HG03575 (cell line): Measurements from ENCODE around the gene RABL6.
"Not testable (repeated sequence)": the region's sequence is repeated elsewhere in the genome, so short reads cannot be mapped to it uniquely, and the experiment has no call there.

Experiments
- ATAC-seq: cut with Tn5 transposase; IDR thresholded peaks from one replicate; pipeline ENCODE4 v1.9.1; 2021; ENCODE audit not compliant: unreplicated experiment, insufficient number of reproducible peaks, low FRiP score; ENCODE audit errors: extremely low read depth

Gene RABL6

DNA sequence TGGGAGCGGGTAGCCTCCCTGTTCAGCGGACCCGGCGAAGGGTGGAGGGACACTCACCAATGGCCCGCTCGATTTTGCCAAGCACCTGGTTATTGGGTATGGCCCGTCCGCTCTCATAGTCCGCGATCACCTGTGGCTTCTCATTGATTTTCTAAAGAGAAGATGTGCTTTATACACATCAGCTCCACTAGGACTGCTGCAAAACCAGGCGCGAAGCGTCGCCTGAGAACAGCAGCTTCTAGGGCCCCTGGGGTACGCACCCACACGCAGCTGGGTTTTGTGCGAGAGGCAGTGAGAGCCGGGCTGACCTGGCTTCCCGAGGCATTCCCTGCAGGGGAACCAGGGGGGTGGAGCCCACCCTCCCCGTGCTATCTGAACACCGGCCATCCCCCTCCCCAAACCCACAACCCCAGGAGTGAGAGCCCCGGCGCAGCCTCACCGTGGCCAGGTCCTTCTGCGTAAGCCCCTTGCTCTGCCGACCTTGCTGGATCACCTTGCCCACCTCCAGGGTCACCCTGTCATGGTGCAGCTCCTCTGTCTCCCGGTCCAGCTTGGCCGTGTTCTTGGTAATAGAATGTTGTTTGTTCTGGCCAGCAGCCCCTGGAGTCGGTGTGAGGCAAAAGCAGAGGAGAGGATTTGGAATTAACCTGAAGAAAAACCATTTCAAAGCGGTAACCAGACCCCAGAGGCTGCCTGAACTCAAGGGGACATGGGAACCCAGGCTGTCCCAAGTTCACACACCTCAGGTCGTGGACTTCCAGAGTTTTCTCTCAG, 55.3 kb downstream of the RABL6 start:
- no peak for ATAC-seq

DNA sequence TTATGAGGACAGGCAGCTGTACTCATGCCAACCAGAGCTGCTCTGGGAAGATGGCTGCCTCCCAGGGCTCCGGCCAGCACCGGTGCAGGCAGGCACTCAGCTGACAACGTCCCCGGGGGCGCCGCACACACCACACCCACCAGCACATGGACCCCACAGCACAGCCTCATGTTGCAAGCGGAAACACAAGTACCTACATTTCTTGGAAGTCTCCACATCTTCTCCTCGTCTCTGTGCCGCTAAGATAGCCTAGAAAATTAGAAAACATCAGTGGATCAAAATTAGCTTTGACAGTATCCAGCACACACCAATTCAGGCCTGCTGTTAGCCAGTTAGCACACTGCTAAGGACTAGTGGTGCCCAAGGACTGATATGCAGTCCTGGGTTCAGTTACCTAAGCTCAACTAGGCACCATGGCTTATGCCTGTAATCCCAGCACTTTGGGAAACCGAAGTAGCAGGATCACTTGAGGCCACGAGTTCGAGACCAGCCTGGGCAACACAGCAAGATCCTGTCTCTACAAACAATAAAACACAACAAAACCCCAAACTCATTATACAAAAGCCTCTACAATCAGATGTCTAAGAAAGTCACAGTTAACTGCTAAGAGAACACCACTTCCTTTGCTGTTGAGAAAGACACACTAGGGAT, 56.0 kb downstream of the RABL6 start:
- no peak for ATAC-seq

DNA sequence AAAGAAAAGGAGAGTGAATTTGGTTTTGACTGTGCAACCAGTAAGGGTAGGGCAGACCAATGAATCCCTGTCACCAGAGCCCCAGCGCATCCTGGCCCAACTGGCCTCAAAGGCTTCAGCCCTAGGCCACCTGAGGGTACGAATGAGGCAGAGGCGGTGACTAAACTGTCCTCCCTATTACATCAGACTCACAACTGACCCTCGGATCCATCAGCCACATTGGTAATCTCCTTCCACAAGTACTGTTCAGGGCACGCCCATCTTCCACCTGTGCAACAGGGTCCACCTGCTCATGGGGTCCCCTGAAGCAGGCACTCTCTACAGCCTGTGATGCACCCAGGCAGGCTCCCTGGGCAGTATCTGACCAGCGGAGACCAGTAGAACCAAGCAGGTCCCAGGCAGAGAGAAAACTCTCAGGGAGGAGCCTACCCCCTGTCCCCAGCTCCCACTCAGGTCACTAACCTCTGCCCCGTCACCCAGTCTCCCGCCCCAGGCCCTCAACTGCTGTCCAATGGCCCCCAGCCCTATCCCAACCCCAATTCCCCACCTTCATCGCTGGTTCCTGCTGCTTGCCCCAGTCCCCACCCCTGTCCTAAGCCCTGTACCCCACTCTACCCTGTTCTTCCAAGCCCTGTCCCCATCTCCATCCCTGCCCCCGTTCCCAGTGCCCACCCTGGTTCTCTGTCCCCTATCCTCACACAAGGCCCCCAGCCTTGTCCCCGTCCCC, 57.5 kb downstream of the RABL6 start:
- no peak for ATAC-seq

DNA sequence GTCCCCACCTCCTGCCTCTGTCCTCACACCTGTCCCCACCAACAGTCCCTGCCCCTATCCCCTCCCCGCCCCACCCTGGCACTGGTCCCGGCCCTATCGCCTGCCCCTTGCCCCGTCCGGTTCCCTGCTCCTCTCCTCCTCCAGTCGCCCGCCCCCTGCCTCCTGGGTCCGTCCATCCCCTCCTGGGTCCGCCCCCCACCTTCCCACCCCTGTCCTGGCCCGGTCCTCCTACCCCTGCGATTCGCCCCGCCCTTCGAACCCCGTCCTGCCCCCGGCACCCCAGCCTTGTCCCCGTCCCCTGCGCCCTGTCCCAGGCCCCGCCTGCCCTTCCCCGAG, 58.0 kb downstream of the RABL6 start:
- ATAC-seq: no peak

DNA sequence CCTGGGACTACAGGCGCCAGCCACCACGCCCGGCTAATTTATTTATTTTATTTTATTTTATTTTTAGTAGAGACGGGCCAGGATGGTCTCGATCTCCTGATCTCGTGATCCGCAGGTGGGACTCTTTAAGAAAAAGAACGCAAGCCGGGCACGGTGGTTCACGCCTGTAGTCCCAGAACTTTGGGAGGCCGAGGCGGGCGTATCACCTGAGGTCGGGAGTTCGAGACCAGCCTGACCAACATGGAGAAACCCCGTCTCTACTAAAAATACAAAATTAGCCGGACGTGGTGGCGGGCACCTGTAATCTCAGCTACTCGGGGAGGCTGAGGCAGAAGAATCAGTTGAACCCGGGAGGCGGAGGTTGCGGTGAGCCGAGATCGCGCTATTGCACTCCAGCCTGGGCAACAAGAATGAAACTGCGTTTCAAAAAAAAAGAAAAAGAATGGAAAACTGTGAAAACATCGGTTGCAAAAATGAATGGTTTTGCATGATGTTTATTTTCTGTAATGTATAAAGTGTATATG, 59.2 kb downstream of the RABL6 start:
- ATAC-seq: not testable (repeated sequence)

DNA sequence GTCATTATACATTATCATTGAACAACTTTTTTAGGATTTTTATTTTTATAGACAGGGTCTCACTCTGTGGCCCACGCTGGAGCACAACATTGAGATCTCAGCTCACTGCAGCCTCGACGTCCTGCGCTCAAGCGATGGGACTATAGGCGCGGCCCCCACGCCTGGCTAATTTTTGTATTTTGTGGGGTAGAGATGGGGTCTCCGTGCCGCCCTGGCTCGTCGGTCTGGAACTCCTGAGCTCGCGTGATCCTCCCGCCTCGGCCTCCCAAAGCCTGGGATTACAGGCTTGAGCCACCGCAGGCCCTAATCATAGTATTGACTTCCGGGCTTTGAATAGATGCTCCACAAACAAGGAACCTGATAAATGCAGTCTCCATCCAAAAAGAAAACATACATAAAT, 59.7 kb downstream of the RABL6 start:
- no peak for ATAC-seq

DNA sequence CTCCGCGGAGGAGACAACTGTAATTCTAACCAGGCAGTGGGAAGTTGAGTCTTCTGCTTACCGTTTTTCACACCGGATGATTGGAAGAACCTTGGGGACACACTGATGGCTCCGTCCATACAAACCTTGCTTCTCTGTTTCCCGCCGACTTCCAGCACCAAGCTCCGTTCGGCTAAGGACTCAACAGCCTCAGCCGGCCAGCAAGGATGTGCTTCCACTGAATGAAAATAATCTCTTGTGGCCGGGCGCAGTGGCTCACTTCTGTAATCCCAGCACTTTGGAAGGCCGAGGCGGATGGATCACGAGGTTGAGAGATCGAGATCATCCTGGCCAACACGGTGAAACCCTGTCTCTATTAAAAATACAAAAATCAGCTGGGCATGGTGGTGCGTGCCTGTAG, 60.2 kb downstream of the RABL6 start:
- ATAC-seq: no peak

DNA sequence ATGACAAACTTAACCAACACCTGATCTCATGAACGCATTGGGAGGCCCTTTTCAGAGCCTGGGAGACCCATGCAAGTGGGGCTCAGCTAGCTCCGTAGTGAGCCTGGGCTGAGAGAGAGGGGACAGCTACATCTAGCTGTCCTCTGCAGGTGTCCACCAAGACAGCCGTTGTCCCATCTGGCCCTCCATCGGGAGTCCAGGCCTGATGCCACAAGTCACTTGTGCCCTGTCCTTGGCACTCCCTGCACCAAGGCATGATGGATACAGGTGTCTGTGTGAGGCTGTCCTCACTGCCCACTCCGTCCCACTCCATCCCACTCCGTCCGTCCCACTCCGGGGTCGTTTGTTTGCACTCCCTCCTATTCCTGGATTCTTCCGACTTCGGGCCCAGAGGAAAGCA, 60.9 kb downstream of the RABL6 start:
- no peak for ATAC-seq

DNA sequence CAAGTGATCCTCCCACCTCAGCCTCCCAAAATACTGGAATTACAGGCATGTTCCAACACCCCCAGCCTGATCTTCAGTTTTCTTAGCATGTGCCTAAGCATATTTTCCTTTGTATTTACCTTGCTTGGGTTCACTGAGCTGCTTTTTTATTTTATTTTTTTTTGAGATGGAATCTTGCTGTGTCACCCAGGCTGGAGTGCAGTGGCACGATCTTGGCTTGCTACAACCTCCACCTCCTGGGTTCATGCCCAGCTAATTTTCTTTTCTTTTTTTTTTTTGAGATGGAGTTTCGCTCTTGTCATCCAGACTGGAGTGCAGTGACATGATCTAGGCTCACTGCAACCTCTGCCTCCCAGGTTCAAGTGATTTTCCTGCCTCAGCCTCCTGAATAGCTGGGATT, 61.9 kb downstream of the RABL6 start:
- not testable (repeated sequence) for ATAC-seq

DNA sequence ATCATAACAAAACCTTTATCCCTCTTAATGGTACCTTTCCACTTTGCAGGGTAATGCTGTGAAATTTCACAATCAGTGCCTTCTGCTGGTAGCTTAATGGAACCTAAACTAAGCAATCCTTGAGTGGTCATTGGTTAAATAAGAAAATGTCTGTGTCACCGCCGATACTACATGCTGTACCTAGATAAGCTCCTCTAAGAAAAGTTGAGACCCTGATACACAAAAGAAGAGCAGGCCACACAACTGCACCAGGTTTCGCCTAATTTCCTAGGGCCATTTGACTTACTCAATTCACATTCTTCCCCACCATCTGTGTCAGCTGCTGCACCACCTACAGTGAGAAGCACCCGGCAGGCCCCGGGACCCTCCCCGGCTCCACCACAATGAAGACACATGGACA, 67.4 kb downstream of the RABL6 start:
- ATAC-seq: no peak

DNA sequence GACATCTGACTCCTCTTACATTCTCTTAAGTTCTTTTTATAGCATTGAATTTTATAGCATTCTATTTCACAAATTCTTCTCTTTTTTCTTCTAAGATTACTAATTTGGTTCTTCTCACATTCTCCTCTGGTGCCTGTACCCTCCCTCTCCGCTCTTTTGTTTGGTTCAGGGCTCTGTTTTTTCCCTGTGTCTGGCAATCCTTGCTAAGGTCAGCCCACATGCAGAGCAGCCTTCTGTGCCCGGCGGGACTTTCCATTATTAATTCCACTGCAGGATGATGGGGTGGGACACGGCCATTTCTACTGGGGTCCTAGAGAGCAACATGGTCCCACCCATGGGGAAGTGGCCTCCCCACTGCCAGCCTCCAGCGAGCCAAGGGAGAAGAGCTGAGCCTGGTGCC, 68.7 kb downstream of the RABL6 start:
- ATAC-seq: no peak

DNA sequence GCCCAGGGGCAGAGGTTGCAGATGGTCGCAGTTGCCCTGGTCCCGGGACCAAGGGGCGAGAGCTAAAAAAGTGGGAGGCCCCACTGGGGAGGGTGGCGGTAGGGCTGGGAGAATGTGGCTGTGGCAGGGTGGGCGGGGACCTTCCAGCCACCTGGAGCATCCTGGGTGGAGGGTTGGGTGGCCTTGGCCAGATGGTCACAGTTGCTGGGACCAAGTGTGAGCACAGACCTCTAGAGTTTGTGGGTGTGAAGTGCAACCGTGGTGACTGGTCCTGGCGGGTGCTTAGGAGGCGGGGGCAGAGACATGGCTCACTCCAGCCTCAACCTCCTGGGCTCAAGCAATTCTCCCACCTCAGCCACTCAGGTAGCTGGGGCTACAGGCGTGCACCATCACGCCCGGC, 72.9 kb downstream of the RABL6 start:
- no peak for ATAC-seq

DNA sequence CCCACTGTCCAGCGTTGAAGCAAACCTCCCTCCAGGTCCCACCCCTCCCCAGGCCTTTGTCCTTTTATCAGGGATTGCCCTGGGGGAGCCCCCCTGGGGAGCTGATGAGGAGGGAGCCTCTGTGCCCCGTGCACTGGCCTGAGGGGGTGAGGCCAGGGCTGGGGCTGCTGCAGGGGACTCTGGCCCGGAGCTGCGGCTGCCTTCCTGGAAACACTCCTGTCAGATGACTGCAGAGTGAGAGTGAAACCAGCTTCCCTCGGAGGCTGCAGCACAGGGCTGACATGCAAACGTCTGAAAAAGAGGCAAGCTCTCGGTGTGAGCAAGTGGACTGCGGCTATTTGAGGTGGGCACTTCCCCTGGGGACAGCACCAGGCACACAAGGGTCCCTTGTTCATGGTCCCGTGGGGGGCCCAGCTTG, 74.0 kb downstream of the RABL6 start:
- ATAC-seq: no peak

DNA sequence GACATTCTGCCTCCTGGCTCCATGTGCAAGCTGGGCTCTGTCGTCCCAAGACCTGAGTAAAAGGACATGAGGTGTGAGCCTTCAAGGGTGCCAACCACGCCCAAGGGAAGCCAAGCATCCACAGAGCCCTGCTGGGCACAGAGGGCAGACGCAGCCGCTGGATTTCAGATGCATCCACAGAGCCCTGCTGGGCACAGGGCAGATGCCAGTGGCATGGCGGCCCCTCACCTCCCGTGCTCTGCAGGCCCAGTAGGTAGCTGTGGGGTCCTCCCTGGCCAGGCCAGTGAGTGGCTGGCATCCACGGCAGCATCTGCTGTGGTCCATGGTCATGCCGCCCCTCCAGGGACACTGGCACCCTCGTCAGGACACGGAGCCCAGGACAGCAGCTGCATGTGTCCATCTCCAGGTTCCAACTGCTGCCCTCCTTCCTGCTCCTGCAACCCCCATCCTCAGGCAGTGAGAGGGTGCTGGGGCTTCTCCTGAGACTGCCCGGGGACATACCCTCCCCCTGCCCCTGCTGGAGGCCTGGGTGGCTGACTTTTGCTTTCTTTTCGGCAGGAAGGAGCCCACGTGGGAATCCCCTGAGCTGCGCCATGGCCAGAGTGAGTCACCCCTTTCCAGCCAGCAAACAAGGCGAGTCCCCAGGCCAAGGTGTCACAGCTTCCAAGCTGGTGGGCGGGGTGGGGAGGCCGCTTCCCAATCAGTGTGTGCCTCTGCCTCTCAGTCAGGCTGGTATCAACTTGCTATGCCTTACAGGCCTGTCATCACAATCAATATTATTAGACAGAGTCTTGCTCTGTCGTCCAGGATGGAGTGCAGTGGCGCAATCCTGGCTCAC, 74.6 kb downstream of the RABL6 start:
- no peak for ATAC-seq

DNA sequence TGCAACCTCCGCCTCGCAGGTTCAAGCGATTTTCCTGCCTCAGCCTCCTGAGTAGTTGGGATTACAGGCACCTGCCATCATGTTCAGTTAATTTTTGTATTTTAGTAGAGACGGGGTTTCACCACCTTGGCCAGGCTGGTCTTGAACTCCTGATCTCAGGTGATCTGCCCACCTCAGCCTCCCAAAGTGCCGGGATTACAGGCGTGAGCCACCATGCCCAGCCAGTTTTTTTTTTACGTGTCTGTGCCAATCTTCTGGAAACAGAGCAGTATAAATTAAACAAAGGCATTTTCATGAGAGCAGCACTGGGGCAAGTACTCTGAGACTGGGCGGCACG, 75.2 kb downstream of the RABL6 start:
- ATAC-seq: not testable (repeated sequence)

DNA sequence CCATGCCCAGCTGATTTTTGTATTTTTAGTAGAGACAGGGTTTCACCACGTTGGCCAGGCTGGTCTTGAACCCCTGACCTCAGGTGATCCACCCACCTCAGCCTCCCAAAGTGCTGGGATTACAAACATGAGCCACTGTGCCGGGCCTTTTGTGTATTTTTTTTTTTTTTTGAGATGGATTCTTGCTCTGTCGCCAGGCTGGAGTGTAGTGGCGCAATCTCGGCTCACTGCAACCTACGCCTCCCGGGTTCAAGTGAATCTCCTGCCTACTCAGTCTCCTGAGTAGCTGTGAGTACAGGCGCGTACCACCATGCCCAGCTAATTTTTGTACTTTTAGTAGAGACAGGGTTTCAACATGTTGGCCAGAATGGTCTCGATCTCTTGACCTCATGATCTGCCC, 75.9 kb downstream of the RABL6 start:
- ATAC-seq: not testable (repeated sequence)

DNA sequence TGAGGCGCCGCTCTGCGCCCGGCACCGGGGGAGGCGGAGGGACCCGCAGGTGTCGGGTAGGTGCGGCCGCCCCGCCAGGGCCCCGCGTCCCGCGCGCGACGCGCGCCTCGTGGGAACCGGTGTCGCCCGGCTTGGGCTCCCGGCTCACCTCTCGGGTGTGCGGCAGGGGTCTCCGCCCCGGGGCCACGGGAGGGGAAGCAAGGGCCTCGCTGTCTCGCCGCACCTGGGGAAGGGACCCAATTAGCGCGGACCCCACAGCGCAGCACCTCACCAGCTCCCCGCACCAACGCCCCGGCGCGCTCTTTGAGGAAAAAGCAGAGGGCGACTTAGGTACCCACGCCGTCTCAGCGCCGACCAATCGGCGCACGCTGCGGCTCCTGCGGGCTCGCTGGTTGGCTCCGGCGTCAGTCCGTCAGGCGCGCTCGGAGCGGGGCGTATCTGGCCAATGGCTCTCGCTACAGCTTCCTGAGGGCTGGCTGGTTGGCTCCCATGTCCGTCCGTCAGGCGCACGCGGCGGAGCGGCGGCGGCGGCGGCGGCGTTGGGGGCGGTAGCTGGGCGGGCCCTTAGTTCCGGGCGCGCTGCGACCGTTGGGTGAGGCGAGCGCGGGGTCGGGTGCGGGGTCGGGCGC, 78.3 kb downstream of the RABL6 start, which contains the start of gene TRAF2:
TRAF2 (plus strand) TSS at position 567 of the 629 bp plus-strand sequence. CDS start 12,225 bp downstream, outside the sequence.
- no peak for ATAC-seq

DNA sequence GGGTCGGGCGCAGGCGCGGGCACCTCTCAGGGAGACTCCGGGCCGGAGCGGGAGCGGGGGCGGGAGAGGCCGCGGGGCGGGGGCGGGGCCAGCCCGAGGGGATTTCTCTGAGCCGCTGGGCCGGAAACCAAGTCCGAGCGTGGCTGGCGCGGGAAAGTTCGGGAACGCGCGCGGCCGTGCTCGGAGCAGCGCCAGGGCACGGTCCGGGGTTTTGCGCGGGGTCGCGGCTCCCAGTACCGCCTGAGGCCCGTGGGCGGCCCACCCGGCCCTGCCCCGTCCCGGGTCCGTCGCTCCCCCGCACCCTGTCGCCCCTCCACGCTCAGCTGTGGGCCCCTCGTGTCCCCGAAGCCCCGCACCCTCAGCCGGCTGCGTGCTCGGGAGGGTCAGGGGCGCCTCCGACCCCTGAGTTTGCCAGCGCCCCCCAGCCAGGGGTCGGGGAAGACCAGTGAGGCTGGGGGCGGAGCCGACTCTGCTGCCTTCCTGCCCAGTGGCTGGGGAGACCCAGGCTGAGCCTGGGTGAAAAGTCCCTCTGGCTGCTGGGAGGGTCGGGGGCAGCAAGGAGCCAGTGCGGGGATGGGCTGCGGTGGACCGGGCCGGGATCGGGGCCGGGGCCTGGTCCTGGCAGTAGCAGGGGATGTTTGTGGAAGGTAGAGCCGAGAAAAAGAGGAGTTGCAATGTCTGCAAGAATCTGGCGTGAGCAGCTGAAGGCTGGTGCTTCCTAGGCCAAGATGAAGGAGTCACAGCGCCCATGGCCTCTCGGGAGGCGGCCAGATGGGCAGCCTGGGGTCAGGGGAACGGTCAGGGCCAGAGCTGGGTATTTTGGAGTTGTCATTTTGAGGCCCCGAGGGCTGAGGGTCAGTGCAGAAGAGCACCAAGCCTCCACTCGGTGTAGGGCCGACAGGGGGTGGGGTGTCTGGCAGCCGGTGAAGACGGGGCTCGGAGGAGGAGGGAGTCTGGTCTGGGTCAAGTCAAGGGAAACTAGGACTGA, 79.2 kb downstream of the RABL6 start:
- ATAC-seq: no peak
